ENCODE results near the gene DIP2C.
"Not testable (repeated sequence)": the region's sequence is repeated elsewhere in the genome, so short reads cannot be mapped to it uniquely, and the experiment has no call there.

The DIP2C gene

DNA sequence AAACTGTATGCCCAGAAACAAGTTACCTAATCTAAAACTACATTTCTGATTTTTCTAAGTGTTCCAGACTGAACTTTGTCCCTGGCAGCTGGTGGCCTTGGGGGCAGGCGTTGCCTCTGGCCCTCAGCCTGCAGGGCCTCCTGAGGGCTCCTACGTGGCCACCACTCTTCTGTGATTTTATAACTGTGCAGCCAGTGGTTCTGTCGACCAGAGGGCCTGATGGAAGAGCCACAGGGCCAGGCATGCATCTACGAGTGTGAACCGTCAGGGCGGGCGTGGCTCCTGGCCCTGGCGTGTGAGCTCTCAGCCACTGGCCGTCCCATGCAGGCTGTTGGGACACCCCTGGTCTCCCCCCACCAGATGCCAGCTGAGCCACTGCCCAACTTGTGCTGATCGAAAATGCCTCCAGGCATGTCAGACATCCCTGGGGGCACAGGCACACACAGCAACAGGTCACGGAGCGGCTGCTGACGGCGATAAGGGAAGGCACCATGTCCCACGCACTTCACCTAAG is 380.8 kb downstream of the DIP2C start:
- no peaks in the 10 kb centered on the region for H3K36me3 ChIP-seq (ENCODE audit: insufficient read depth, low read length)
- no peaks in the 10 kb centered on the region for H3K4me1 ChIP-seq (ENCODE audit: control insufficient read depth, insufficient read depth, low read length, unreplicated experiment)
- no peak overlapping the region for H3K27ac ChIP-seq (ENCODE audit: low read depth, low read length)
- no peak overlapping the region for H3K4me3 ChIP-seq (ENCODE audit: low read depth, low read length)
- H3K27me3 ChIP-seq (ENCODE audit: insufficient read depth, low read length): no peaks in the 10 kb centered on the region
- H2AFZ ChIP-seq (ENCODE audit: low read length, unreplicated experiment): no peak overlapping the region
- H3K79me2 ChIP-seq (ENCODE audit: control insufficient read depth, insufficient read depth, low read length, unreplicated experiment): no peaks in the 10 kb centered on the region

DNA sequence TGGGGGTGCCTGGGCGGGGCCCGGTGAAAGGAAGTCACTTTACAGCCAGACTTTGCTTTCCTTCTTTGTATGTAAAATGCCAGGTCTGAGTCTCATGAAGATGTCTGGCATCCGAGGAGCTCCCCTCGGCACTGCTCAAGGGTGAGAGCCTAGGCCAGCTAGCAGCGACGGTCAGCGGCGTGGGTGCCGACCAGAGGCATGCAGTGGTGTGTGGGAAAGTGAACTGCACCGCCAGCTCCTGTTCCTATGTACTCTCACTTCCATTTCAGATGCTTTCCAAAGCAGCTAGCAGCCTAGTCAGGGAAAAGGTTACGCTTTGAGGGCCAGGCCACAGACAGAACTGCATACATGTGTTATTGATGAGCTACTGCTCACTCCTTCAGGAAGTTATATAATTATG is 381.4 kb downstream of the DIP2C start:
- Histone ChIP-seq H3K27ac (ENCODE audit: low read depth, low read length) (no peak overlapping the region), H3K27me3 (ENCODE audit: insufficient read depth, low read length) (no peaks in the 10 kb centered on the region), H3K79me2 (ENCODE audit: control insufficient read depth, insufficient read depth, low read length, unreplicated experiment) (no peaks in the 10 kb centered on the region), H3K4me3 (ENCODE audit: low read depth, low read length) (no peak overlapping the region), H3K36me3 (ENCODE audit: insufficient read depth, low read length) (no peaks in the 10 kb centered on the region), H3K4me1 (ENCODE audit: control insufficient read depth, insufficient read depth, low read length, unreplicated experiment) (no peaks in the 10 kb centered on the region), H2AFZ (ENCODE audit: low read length, unreplicated experiment) (no peak overlapping the region)

DNA sequence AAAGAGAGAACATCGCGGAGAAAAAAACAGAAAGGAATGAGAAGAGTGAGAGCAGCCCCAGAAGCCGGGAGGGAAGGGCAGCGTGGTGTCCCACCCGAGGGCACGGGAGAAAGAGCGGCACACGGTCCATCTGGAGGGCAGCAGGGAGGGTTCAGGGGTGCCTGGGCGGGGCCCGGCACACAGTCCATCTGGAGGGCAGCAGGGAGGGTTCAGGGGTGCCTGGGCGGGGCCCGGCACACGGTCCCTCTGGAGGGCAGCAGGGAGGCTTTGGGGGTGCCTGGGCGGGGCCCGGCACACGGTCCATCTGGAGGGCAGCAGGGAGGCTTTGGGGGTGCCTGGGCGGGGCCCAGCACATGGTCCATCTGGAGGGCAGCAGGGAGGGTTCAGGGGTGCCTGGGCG is 381.8 kb downstream of the DIP2C start:
- H2AFZ ChIP-seq (ENCODE audit: low read length, unreplicated experiment): no peak overlapping the region

DNA sequence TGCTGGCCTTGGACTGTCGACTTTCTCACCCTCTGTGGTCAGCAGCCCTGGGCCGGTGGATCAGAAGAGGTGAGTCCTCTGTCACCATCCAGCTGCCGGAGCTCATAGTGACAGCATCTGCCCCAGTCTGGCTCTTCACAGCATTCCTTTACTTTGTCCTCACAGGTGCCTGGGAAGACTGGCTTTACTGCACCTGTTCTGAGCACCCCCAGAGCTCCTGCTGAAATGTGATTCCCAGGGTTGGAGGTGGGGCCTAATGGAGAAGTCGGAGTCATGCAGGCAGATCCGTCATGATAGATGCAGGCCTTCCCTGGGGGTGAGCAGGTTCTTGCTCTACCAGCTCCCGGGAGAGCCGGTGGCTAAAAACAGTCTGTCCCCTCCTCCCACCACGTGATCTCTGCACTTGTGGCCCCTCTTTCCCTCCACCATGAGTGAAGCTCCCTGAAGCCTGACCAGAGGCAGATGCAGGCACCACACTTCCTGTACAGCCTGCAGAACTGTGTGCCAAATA is 382.7 kb downstream of the DIP2C start:
- Histone ChIP-seq H3K79me2 (ENCODE audit: control insufficient read depth, insufficient read depth, low read length, unreplicated experiment) (no peaks in the 10 kb centered on the region), H2AFZ (ENCODE audit: low read length, unreplicated experiment) (no peak overlapping the region), H3K4me3 (ENCODE audit: low read depth, low read length) (no peak overlapping the region), H3K36me3 (ENCODE audit: insufficient read depth, low read length) (no peaks in the 10 kb centered on the region), H3K27me3 (ENCODE audit: insufficient read depth, low read length) (no peaks in the 10 kb centered on the region), H3K27ac (ENCODE audit: low read depth, low read length) (no peak overlapping the region), H3K4me1 (ENCODE audit: control insufficient read depth, insufficient read depth, low read length, unreplicated experiment) (no peaks in the 10 kb centered on the region)

More for the DNA sequence above, 381.8 kb downstream of the DIP2C start:
- Histone ChIP-seq H3K79me2 (ENCODE audit: control insufficient read depth, insufficient read depth, low read length, unreplicated experiment) (no peaks in the 10 kb centered on the region), H3K4me3 (ENCODE audit: low read depth, low read length) (no peak overlapping the region), H3K36me3 (ENCODE audit: insufficient read depth, low read length) (no peaks in the 10 kb centered on the region), H3K27ac (ENCODE audit: low read depth, low read length) (no peak overlapping the region), H3K4me1 (ENCODE audit: control insufficient read depth, insufficient read depth, low read length, unreplicated experiment) (no peaks in the 10 kb centered on the region), H3K27me3 (ENCODE audit: insufficient read depth, low read length) (no peaks in the 10 kb centered on the region)

DNA sequence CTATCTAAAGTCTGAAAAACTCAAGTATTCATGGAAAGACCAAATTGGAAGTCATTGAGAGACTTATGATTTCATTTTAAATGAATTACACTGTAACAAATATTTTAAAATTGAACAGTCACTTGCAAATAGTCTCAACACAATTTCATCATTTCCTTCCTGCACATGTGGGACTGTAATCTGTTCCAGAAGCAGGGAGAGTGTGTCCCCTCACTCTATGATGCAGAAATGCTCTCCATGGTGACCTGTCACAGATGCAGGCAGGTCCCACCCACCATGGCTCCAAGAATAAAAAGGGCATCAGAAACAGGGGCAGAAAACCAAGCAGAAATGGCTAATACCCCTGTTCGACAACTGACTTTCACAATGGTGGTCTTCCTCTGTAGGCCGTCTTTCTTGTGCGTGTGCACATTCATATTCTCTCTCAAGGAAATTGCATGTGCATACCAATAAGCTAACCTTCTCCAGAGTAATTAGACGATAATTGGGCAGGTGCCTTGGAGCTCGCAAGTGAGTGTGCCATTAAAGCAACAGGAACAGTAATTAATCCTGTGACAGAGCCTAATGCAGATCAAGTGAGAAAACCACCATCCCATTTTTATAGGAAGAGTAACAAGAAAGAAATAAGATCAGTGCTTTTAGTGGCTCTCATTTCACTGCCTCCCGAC is 383.3 kb downstream of the DIP2C start:
- H3K79me2 ChIP-seq (ENCODE audit: control insufficient read depth, insufficient read depth, low read length, unreplicated experiment): no peaks in the 10 kb centered on the region
- no peak overlapping the region for H3K4me3 ChIP-seq (ENCODE audit: low read depth, low read length)
- no peak overlapping the region for H3K27ac ChIP-seq (ENCODE audit: low read depth, low read length)
- no peaks in the 10 kb centered on the region for H3K4me1 ChIP-seq (ENCODE audit: control insufficient read depth, insufficient read depth, low read length, unreplicated experiment)
- no peaks in the 10 kb centered on the region for H3K27me3 ChIP-seq (ENCODE audit: insufficient read depth, low read length)
- H3K36me3 ChIP-seq (ENCODE audit: insufficient read depth, low read length): no peaks in the 10 kb centered on the region
- H2AFZ ChIP-seq (ENCODE audit: low read length, unreplicated experiment): no peak overlapping the region

DNA sequence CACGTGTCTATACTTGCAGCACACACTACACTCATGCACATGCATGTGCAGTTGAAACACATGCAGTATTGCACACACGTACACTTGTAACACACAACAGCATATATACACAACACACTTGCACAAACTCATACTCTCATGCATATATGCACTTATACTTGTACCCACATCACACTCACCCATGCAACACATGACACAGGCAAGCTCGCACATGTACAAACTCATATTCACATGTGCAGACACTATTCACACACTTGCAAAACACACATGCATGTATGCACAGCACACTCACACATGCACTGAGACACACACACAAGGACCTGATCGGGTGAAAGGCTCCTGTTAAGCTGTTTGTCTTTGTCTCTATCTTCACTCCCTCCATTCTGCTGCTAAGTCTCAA is 384.4 kb downstream of the DIP2C start:
- Histone ChIP-seq H3K36me3 (ENCODE audit: insufficient read depth, low read length) (no peaks in the 10 kb centered on the region), H3K27me3 (ENCODE audit: insufficient read depth, low read length) (no peaks in the 10 kb centered on the region), H3K27ac (ENCODE audit: low read depth, low read length) (no peak overlapping the region), H3K4me3 (ENCODE audit: low read depth, low read length) (no peak overlapping the region), H2AFZ (ENCODE audit: low read length, unreplicated experiment) (no peak overlapping the region), H3K79me2 (ENCODE audit: control insufficient read depth, insufficient read depth, low read length, unreplicated experiment) (no peaks in the 10 kb centered on the region), H3K4me1 (ENCODE audit: control insufficient read depth, insufficient read depth, low read length, unreplicated experiment) (no peaks in the 10 kb centered on the region)

DNA sequence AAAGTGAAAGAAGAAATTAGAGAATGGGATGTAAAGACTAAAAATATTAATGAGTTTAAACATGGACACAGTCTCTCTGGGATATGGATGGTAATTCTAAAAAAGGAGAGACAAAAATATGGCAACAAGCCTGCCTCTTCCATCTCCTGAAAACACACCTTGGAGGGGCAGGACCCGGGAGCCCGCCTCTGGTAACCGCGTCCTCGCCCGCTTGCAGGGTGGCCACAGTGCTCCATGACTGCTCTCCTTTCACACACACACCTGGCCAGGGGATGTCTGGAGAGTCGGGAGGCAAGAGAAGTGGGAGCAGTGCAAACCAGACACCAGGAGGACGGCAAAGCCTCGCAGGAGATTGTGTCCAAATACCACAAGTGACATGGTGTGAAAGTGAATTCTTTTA is 387.9 kb downstream of the DIP2C start:
- Histone ChIP-seq H3K79me2 (ENCODE audit: control insufficient read depth, insufficient read depth, low read length, unreplicated experiment) (no peaks in the 10 kb centered on the region), H3K4me1 (ENCODE audit: control insufficient read depth, insufficient read depth, low read length, unreplicated experiment) (peaks cover 9% of the 10 kb centered on the region), H3K36me3 (ENCODE audit: insufficient read depth, low read length) (no peaks in the 10 kb centered on the region), H3K27ac (ENCODE audit: low read depth, low read length) (no peak overlapping the region), H3K27me3 (ENCODE audit: insufficient read depth, low read length) (no peaks in the 10 kb centered on the region), H3K4me3 (ENCODE audit: low read depth, low read length) (no peak overlapping the region), H2AFZ (ENCODE audit: low read length, unreplicated experiment) (no peak overlapping the region)

DNA sequence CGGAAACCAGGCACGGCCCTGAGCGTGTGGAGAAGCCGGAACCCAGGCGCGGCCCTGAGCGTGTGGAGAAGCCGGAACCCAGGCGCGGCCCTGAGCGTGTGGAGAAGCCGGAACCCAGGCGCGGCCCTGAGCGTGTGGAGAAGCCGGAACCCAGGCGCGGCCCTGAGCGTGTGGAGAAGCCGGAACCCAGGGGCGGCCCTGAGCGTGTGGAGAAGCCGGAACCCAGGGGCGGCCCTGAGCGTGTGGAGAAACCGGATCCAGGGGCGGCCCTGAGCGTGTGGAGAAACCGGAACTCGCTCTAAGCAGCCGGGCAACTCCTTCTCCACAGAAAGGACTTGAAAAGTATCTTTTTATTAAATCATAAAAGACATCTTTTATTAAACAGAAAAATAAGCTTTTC is 388.9 kb downstream of the DIP2C start:
- H3K4me1 ChIP-seq (ENCODE audit: control insufficient read depth, insufficient read depth, low read length, unreplicated experiment); H3K36me3 ChIP-seq (ENCODE audit: insufficient read depth, low read length): not testable (repeated sequence)

DNA sequence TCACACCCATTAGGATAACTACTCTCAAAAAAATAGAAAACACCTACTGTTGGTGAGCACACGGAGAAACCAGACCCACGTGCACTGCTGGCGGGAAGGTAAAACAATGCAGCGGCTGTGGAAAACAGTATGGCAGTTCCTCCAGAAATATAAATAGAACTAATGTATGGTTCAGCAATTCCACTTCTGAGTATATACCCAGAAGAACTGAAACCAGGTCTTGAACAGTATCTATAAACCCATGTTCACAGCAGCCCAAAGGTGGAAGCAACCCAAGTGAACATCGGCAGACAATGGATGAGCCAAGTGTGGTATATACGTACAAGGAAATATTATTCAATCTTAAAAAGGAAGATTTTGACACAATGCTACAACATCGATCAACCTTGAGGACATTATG is 389.5 kb downstream of the DIP2C start:
- H3K4me3 ChIP-seq (ENCODE audit: low read depth, low read length): no peak overlapping the region

More for the DNA sequence above, 388.9 kb downstream of the DIP2C start:
- not testable (repeated sequence) for H3K79me2 ChIP-seq (ENCODE audit: control insufficient read depth, insufficient read depth, low read length, unreplicated experiment); H2AFZ ChIP-seq (ENCODE audit: low read length, unreplicated experiment); H3K27ac ChIP-seq (ENCODE audit: low read depth, low read length); H3K27me3 ChIP-seq (ENCODE audit: insufficient read depth, low read length); H3K4me3 ChIP-seq (ENCODE audit: low read depth, low read length)

DNA sequence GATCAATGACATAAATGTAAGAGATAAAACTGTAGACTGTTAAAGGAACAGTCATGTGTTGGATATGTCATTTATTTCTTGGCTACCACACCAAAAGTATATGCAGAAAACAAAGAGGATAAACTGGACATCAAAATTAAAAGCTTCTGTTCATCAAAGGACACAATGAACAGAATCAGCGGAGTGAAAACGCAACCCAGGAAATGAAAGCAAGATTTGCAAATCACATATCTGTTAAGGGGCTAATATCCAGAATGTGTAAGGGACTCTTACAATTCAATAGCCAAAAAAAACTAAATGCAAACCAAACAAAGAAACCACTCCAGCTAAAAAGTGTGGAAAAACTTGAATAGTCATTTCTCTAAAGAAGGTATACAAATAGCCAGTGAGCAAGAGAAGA is 390.0 kb downstream of the DIP2C start:
- H3K36me3 ChIP-seq (ENCODE audit: insufficient read depth, low read length): no peaks in the 10 kb centered on the region
- no peak overlapping the region for H2AFZ ChIP-seq (ENCODE audit: low read length, unreplicated experiment)
- H3K4me1 ChIP-seq (ENCODE audit: control insufficient read depth, insufficient read depth, low read length, unreplicated experiment): peaks cover 9% of the 10 kb centered on the region
- H3K4me3 ChIP-seq (ENCODE audit: low read depth, low read length): no peak overlapping the region
- no peaks in the 10 kb centered on the region for H3K79me2 ChIP-seq (ENCODE audit: control insufficient read depth, insufficient read depth, low read length, unreplicated experiment)
- H3K27me3 ChIP-seq (ENCODE audit: insufficient read depth, low read length): no peaks in the 10 kb centered on the region
- no peak overlapping the region for H3K27ac ChIP-seq (ENCODE audit: low read depth, low read length)

More for the DNA sequence above, 389.5 kb downstream of the DIP2C start:
- Histone ChIP-seq H2AFZ (ENCODE audit: low read length, unreplicated experiment) (no peak overlapping the region), H3K27ac (ENCODE audit: low read depth, low read length) (no peak overlapping the region), H3K79me2 (ENCODE audit: control insufficient read depth, insufficient read depth, low read length, unreplicated experiment) (no peaks in the 10 kb centered on the region), H3K36me3 (ENCODE audit: insufficient read depth, low read length) (no peaks in the 10 kb centered on the region), H3K27me3 (ENCODE audit: insufficient read depth, low read length) (no peaks in the 10 kb centered on the region), H3K4me1 (ENCODE audit: control insufficient read depth, insufficient read depth, low read length, unreplicated experiment) (peaks cover 9% of the 10 kb centered on the region)

DNA sequence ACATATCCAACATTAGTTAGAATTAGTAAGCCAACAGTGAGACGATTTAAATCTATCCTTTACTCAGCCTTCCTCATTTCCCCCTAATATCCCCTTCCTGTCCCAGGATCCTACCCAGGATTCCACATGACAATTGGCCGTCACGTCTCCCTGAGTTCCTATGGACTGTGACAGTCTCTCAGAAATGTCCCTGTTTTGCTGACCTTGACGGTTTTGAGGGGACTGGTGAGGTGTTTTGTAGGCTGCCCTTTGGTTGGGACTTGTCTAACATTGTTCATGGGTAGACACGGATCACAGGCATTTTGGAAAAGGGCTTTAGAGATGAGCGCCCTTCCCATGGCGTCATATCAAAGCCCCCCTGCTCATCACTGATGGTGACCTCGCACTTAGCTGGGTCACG is 391.4 kb downstream of the DIP2C start:
- Histone ChIP-seq H3K79me2 (ENCODE audit: control insufficient read depth, insufficient read depth, low read length, unreplicated experiment) (no peaks in the 10 kb centered on the region), H3K36me3 (ENCODE audit: insufficient read depth, low read length) (no peaks in the 10 kb centered on the region), H3K27me3 (ENCODE audit: insufficient read depth, low read length) (no peaks in the 10 kb centered on the region), H3K4me1 (ENCODE audit: control insufficient read depth, insufficient read depth, low read length, unreplicated experiment) (peaks cover 9% of the 10 kb centered on the region), H3K27ac (ENCODE audit: low read depth, low read length) (peak overlapping the region; percentile 82), H2AFZ (ENCODE audit: low read length, unreplicated experiment) (no peak overlapping the region), H3K4me3 (ENCODE audit: low read depth, low read length) (no peak overlapping the region)

All from ACC112 (cell line).